Adipose tissue (tissue), 3 donors: ENCODE data around the gene HADHA. TPM values are rescaled to one million over a fixed set of nuclear protein-coding genes. Genes with fewer than 3 reads are reported as not detected.
A peak's percentile ranks its signal among the peaks of the same experiment; 100 is the strongest.

Source experiments
- H3K27ac ChIP-seq: one replicate; pipeline ENCODE4 v1.5.1; 2013; ENCODE audit warnings: low read depth, low read length
- WGBS, 3 donors: extraction: QIAGEN DNeasy Blood & Tissue Kit; methylation state at CpG; one replicate each; pipeline ENCODE4 v1.1.7; 2013; 5-methylcytosine and 5-hydroxymethylcytosine counted together
- polyA plus RNA-seq, 3 donors: library from polyadenylated mRNA; stranded (reverse); fragments of 200-250 nt; gene quantifications; one replicate each; pipeline ENCODE4 v1.2.3, GENCODE V29; 2013
- donor health status: healthy with polysubstance abuse.
- donor health status: Bipolar disorder and iron deficiency.
- donor health status: healthy.

The HADHA gene
- polyA plus RNA-seq, 3 donors, result 67.9 to 176 (median 94.9) TPM

DNA sequence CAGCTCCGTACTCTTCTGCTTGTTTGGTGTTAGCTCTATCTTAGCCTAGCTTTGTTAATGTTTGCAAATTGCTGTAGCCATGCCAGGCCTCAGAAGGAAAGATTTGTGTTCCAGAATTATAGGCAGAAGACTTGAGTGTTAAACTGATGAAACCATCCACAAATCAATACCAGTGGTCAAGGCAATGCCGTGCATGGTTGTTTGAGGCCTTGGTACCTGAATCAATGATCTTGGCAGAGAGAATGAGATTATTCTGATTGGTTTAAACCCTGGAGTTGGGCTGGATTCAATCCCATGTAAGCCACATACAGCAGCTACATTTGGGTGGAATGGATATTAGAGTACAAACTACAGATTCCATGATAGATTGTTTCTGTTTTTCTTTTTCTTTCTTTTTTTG is 5.2 kb upstream of the HADHA start:
- 30 to 95% (median 87%) methylated on average over 2 of the region's 2 CpGs for WGBS, 3 donors
- no peak overlapping the region for H3K27ac ChIP-seq

- H3K27ac ChIP-seq, result no peak overlapping the region
- WGBS, 3 donors, result 70 to 76% (median 75%) methylated on average over 9 of the region's 9 CpGs
Measured at GRCh38 chr2:26246818-26247217, 2.4 kb upstream of the HADHA start.

GRCh38 chr2:26245810-26246209 is 1.4 kb upstream of the HADHA start:
- no peak overlapping the region for H3K27ac ChIP-seq
- WGBS, 3 donors, result 18 to 20% (median 19%) methylated on average over 3 of the region's 3 CpGs

GRCh38 chr2:26245231-26245732 is 850 bp upstream of the HADHA start:
- no peak overlapping the region for H3K27ac ChIP-seq
- 0 to 1% (median 0%) methylated on average over 20 to 21 of the region's 21 CpGs for WGBS, 3 donors

GRCh38 chr2:26243470-26244308 is 743 bp downstream of the HADHA start:
- H3K27ac ChIP-seq, result peak overlapping the region; percentile 99
- WGBS, 3 donors, result 0 to 1% (median 1%) methylated on average over 22 of the region's 22 CpGs

DNA sequence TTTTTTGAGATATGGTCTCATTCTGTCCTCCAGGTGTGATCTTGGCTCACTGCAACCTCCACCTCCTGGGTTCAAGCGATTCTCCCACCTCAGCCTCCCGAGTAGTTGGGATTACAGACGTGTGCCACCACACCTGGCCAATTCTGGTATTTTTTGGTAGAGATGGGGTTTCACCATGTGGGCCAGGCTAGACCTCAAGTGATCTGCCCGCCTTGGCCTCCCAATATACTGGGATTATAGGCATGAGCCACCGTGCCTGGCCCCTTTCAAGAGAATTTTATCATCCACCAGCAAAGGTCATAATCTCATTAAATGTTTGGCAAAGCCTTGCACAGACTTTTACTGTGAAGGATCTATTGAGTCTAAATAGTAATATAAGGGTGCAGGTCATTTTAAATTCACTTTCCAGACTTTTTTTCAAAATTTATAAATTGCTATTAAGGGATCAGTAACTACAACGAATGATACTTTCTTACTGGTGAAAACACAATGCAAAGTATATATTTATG is 2.5 kb downstream of the HADHA start:
- WGBS, 3 donors, result 49 to 78% (median 75%) methylated on average over 6 of the region's 6 CpGs

GRCh38 chr2:26238311-26238958 is 6.0 kb downstream of the HADHA start:
- no peak overlapping the region for H3K27ac ChIP-seq
- WGBS, 3 donors, result 60 to 72% (median 69%) methylated on average over 4 of the region's 4 CpGs

More for the DNA sequence above, 2.5 kb downstream of the HADHA start:
- no peak overlapping the region for H3K27ac ChIP-seq

DNA sequence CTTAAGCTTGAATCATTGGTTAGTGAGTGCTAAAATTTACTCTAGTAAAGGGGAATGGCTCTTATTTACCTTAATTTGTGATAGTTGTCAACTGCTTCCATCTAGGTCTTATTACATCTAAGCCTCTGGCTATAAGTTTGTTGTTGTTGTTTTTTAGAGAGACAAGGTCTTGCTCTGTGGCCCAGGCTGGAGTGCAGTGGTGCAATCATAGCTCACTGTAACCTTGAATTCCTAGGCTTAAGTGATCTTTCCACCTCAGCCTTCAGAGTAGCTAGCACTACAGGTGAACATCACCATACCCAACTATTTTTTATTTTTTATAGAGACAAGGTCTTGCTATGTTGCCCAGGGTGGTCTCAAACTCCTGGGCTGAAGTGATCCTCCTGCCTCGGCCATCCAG is 6.6 kb downstream of the HADHA start:
- WGBS, 3 donors, result 86 to 96% (median 96%) methylated on average over 1 of the region's 1 CpG
- no peak overlapping the region for H3K27ac ChIP-seq

DNA sequence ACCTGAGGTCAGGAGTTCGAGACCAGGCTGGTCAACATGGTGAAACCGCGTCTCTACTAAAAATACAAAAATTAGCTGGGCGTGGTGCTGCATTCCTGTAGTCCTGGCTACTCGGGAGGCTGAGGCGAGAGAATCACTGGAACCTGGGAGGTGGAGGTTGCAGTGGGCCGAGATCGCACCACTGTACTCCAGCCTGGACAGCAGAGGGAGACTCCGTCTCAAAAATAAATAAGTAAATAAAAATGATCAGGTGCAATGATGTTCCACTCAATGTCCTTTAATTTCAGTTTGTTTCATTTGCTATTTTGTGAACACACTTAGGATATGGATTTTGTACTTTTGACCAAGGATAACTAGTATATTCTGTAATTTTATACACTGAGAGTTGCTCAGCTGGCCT is 9.3 kb downstream of the HADHA start:
- no peak overlapping the region for H3K27ac ChIP-seq
- WGBS, 3 donors, result 91 to 95% (median 91%) methylated on average over 9 of the region's 9 CpGs

DNA sequence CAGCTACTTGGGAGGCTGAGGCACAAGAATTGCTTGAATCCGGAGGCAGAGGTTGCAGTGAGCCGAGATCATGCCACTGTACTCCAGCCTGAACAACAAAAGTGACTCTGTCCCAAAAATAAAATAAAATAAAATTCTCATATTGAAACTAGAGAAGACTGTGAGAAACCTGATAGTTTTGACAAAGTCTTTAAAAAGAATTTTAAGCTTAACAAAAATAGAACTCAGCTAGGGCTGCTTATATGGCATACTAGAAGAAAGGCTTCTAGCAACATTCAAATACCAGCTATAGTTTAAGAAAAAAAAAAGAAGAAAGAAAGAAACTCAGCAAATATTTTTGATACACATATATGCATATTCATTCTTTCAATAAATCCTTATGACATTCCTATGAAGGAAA is 13.6 kb downstream of the HADHA start:
- H3K27ac ChIP-seq, result no peak overlapping the region
- 98 to 100% (median 98%) methylated on average over 2 of the region's 2 CpGs for WGBS, 3 donors

DNA sequence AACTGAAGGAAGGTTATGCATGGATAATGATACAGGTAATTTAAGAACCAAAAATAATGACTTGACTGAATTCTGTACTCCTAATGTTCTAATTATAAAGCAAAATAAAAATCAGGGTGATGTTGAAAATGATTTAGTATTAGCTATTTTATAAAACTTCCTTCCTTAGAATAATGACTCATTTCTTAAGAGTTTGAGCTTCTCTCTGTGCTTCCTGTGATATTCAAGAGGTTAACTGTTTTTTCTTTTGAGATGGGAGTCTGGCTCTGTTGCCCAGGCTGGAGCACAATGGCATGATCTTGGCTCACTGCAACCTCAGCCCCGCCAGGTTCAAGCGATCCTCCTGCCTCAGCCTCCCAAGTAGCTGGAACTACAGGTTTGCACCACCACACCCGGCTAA is 14.8 kb downstream of the HADHA start:
- 96 to 98% (median 97%) methylated on average over 3 of the region's 3 CpGs for WGBS, 3 donors
- no peak overlapping the region for H3K27ac ChIP-seq

- WGBS, 3 donors, result 72 to 98% (median 93%) methylated on average over 2 of the region's 2 CpGs
- no peak overlapping the region for H3K27ac ChIP-seq
Measured at GRCh38 chr2:26224095-26224494, 20.3 kb downstream of the HADHA start.

DNA sequence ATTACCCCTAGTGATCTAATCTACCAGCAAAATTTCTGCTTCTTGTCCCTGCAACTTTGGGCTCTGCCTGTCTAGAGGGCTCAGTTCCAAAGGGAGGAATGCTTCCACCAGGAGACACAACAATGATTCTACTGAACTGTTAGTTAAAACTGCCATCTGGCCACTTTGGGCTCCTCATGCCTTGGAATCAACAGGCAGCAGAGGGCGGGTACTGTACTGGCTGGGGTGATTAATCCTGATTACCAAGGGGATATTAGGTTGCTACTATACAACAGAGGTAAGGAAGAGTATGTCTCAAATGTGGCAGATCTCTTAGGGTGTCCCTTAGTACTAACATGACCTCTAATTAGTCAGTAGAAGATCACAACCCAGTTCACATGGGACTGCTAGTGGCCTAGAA is 21.4 kb downstream of the HADHA start:
- H3K27ac ChIP-seq, result no peak overlapping the region
- 90 to 100% (median 96%) methylated on average over 1 of the region's 1 CpG for WGBS, 3 donors

GRCh38 chr2:26217720-26218119 is 26.7 kb downstream of the HADHA start:
- WGBS, 3 donors, result 82 to 83% (median 82%) methylated on average over 6 of the region's 6 CpGs
- H3K27ac ChIP-seq, result no peak overlapping the region

DNA sequence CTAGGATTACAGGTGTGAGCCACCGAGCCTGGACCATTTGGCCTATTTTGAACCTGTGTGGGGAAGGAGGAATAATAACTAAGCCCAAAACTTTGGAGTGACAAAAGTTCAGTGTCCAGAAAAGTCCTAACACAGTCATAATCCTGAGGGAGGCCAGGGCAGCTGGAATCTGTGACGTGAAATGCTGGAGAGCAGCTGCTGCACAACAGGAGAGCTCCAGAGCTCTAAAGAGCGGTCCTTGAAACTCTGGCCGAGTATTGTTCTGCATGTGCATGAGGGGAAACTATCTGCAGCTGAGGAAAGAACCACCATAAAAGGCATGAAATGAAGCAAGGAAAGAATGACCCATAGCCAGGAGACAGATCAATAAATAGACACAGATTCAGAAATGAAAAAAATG is 27.8 kb downstream of the HADHA start:
- 95 to 98% (median 96%) methylated on average over 4 of the region's 4 CpGs for WGBS, 3 donors

DNA sequence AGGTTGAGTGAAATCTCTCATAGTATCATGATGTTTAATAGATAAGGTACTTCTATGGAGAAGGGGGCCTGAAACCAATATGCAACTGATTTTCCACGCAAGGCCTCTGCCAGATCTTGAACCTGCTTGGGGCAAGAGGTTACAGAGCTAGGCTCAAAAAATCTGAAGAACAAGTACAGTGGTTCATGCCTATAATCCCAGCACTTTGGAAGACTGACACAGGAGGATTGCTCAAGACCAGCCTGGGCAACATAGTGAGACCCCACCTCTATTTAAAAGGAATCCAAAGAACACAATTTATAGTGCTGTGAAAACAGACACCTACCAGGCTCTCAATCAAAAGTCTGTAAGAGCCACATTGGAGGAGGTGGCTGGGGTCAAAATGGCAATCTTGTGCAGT is 28.6 kb downstream of the HADHA start:
- 100% methylated on average over 1 of the region's 1 CpG for WGBS, 3 donors
- H3K27ac ChIP-seq, result no peak overlapping the region

More for the DNA sequence above, 27.8 kb downstream of the HADHA start:
- H3K27ac ChIP-seq, result no peak overlapping the region

- no peak overlapping the region for H3K27ac ChIP-seq
- WGBS, 3 donors, result 88 to 94% (median 93%) methylated on average over 1 of the region's 1 CpG
Measured at GRCh38 chr2:26214759-26215158, 29.7 kb downstream of the HADHA start.

DNA sequence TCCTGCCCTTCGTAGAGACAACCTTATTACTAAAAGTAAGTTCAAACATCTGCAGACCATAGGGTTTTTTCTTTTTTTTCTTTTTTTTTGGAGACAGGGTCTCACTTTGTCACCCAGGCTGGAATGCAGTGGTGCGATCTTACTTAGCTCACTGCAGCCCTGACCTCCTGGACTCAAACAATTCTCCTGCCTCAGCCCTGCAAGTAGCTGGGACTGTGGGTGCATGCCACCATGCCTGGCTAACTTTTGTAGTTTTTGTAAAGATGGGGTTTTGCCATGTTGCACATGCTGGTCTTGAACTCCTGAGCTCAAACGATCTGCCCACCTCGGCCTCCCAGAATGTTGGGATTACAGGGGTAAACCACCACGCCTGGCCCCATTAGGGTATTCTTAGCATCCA is 32.4 kb downstream of the HADHA start:
- no peak overlapping the region for H3K27ac ChIP-seq
- WGBS, 3 donors, result 92 to 97% (median 96%) methylated on average over 5 of the region's 5 CpGs

DNA sequence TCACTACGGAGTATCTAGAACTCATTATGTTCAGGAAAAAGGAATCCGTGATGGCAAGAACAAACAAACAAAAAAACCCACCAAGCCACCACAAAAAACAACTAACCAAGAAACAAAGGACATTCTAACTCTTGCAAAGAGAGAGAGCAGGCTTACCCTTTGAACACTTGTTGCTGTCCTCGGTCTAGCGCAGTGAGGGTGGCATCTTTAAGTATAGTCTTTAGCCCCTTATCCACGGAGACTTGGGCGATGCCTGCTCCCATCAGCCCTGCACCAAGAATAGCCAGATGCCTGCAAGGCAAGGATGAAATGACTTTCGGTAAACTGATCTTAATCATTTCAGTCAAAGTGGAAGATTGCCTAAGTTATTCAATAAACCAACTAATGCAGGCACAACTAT is 40.5 kb downstream of the HADHA start:
- 88 to 94% (median 93%) methylated on average over 7 of the region's 7 CpGs for WGBS, 3 donors
- H3K27ac ChIP-seq, result no peak overlapping the region
